MG63 (cell line): ENCODE measurements around the gene RIN3. TPM values are rescaled to one million over a fixed set of nuclear protein-coding genes. Genes with fewer than 3 reads are reported as not detected.

Experiments
- DNase-seq: peaks from one replicate; pipeline ENCODE4 v3.0.0-alpha.2; 2020
- H3K27me3 ChIP-seq: fragments of 250-450 bp; sonication (Bioruptor Pico); 2 replicates; pipeline ENCODE4 v1.5.1; 2020; ENCODE audit warnings: mild to moderate bottlenecking, moderate library complexity
- H3K36me3 ChIP-seq: fragments of 250-450 bp; sonication (Bioruptor Pico); 2 replicates; pipeline ENCODE4 v1.5.1; 2020; ENCODE audit warnings: mild to moderate bottlenecking, moderate library complexity
- H3K4me3 ChIP-seq: fragments of 250-450 bp; sonication (Bioruptor Pico); 2 replicates; pipeline ENCODE4 v1.5.1; 2020; ENCODE audit warnings: mild to moderate bottlenecking, moderate library complexity
- H3K9me3 ChIP-seq: fragments of 250-450 bp; sonication (Bioruptor Pico); 2 replicates; pipeline ENCODE4 v1.5.1; 2020; ENCODE audit warnings: mild to moderate bottlenecking, moderate library complexity
- total RNA-seq: library from RNA; depleted of rRNA; stranded (reverse); fragments of >200 nt; shearing (Covaris generic); gene quantifications from 2 replicates; pipeline ENCODE4 v1.2.3, GENCODE V29; 2014; ENCODE audit warnings: low replicate concordance

The RIN3 gene
- total RNA-seq, 1 experiment from 2014 or later: 1.4 TPM

DNA sequence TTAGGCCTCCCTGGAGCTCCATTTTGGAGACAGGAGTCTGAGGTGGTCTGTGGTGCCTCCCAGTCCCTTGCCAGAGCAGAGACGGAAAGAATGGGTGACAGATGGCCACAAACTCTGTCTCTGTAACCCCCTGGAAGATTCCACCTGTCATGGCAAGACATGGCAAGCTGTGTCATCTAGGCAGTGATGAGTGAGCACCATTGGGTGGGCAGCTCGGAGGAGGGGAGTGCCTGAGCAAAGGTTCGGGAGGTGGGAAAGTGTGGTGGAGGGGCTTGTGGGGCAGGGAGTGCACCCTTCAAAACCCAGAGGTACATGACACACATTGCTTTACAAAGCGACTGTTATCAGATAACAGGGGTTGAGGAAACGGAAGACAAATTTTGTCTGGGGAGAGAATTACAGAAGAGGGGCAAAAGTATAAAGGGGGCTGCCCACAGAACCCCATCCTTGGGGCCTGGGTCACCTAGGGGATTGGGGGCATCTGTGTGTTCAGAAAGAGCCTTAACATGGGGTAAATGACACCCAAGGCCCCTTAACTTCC is 3.5 kb downstream of the RIN3 start:
- no peaks in the 10 kb centered on the region for H3K27me3 ChIP-seq
- DNase-seq: no peak
- no peaks in the 10 kb centered on the region for H3K9me3 ChIP-seq
- H3K4me3 ChIP-seq: no peak overlapping the region
- H3K36me3 ChIP-seq: no peaks in the 10 kb centered on the region

DNA sequence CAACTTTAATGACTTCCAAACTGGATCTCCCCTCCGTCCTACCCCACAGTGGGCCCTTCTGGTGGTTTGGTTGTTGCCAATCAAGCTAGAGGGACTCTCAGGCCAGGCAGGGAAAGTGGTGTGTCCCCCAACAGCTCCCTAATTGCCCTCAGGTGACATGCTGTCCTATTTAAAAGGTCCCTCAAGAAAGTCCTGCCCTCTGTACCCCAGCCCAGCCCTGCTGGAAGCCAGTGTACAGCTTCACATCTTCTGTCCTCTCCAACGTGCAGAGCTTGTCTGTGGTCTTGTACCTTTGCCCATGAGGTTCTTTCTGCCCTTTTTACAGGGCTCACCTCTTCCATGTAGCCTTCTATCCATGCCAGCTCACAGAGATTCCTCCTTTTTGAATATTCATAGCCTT is 4.2 kb downstream of the RIN3 start:
- Histone ChIP-seq H3K36me3 (no peaks in the 10 kb centered on the region), H3K27me3 (no peaks in the 10 kb centered on the region), H3K4me3 (no peak overlapping the region), H3K9me3 (no peaks in the 10 kb centered on the region)
- DNase-seq: no peak

DNA sequence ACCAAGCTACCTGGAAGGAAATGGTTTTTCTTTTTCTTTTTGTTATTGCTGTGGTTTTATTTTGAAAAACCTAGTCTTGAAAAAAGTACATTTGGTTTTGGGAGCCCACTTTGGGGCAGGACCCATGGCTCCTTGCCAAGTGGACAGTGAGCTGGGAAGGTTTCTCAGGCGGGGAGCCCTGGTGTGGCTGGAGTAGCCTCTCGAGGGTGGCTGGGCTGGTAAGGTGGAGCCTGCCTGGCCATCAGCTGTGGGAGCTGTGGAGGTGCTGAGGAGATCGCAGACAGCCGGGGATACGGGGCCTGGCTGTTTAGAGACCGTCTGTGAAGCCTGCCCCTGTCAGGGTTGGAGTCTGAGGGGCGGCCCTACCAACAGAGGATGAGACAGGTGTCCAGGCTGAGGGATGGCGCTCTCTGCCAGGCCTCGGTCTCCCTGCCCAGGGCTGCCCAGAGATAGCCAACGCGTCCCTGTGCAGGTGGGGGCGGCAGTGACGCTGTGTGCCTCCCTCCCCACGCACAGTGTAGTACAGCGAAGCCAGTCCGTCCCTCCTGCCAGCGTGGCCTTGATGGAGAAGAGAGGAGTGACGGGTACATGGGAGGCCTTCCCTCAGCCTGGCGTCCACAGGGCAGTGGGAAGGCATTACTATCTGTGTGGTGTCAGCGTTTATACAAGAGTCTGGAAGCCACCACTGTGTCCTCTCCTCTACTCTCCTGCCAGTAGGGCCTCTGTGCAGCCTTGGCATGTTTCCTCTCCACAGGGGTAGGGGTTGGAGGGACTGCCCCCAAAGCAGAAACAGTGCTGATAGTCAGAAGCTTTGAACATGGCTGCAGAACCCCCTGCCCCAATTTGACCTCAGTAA is 5.9 kb downstream of the RIN3 start:
- no peaks in the 10 kb centered on the region for H3K9me3 ChIP-seq
- no peaks in the 10 kb centered on the region for H3K36me3 ChIP-seq
- DNase-seq: no peak
- H3K4me3 ChIP-seq: no peak overlapping the region
- no peaks in the 10 kb centered on the region for H3K27me3 ChIP-seq

DNA sequence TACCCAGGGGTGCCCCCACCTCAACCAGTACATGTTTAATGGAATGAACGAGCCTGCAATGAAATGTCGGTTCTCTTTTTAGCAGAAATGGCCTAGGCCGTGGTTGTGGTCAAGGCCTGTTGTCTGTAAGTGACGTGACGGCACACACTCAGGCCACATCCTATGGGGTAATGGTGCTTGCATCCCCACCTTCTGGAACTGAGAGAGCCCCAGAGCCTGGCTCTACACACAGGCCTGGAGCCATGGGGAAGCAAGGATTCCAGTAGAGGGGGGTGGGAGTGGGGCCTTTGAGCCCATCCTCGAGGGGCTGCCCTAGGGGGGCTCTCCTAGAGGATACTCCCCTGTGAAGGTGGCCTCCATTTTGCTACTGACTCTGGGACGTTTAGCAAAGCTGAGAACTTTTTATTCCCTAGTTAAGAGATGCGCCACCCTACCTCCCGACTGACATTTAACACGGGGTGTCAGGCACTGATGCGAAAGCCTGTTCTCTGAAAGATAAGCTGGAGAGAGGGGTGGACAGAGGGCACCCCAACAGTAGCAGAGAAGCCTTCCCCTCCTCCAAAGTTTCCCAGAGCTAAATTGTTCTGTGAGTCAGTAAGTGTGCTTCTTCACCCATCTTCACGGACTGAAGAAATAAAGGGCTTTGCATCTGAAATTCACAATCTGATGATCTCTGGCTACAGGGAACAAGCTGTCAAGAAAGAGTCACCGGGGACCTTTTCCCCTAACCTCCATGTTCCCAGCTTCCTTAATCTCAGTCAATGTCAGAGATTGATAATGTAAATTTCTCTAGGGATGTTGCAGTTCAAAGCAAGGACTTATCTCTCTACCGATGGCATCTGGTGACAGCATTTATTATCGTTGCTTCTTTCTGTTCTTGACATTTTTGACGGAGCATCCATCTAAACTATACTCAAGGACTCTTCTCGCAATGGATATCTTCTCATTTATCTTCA is 6.8 kb downstream of the RIN3 start:
- no peaks in the 10 kb centered on the region for H3K27me3 ChIP-seq
- H3K4me3 ChIP-seq: no peak overlapping the region
- no peaks in the 10 kb centered on the region for H3K9me3 ChIP-seq
- H3K36me3 ChIP-seq: no peaks in the 10 kb centered on the region
- no peak for DNase-seq

DNA sequence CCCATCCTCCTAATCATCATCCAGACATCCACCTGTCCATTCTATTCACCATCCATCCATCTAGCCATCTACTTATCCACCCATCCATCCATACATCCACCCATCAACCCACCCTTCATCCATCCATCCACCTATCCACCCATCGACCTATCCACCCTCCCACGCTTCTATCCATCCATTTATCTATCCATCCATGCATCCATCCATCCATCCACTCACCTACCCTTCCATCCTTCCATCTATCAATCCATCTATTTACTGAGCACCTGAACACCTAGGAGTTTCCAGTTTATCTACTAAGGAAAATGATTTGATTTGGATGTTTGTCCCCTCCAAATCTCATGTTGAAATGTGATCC is 7.5 kb downstream of the RIN3 start:
- DNase-seq: no peak
- Histone ChIP-seq H3K9me3 (no peaks in the 10 kb centered on the region), H3K36me3 (no peaks in the 10 kb centered on the region), H3K4me3 (no peak overlapping the region), H3K27me3 (no peaks in the 10 kb centered on the region)

DNA sequence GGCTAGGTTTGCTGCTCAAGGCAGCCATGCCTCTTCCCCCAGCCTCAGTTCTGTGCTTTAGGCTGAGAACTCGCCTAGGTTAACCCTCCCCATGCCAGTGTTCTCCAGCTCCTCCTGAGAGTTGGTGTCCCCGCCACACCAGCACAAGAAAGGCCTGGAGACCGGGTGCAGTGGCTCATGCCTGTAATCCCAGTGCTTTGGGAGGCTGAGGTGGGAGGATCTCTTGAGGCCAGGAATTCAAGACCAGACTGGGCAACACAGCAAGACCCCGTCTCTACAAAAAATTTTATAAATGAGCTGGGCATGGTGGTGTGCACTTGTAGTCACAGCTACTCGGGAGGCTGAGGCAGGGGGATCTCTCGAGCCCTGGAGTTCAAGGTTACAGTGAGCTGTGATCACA is 10.2 kb downstream of the RIN3 start:
- Histone ChIP-seq H3K4me3 (no peak overlapping the region), H3K27me3 (no peaks in the 10 kb centered on the region), H3K9me3 (no peaks in the 10 kb centered on the region), H3K36me3 (no peaks in the 10 kb centered on the region)
- no peak for DNase-seq

DNA sequence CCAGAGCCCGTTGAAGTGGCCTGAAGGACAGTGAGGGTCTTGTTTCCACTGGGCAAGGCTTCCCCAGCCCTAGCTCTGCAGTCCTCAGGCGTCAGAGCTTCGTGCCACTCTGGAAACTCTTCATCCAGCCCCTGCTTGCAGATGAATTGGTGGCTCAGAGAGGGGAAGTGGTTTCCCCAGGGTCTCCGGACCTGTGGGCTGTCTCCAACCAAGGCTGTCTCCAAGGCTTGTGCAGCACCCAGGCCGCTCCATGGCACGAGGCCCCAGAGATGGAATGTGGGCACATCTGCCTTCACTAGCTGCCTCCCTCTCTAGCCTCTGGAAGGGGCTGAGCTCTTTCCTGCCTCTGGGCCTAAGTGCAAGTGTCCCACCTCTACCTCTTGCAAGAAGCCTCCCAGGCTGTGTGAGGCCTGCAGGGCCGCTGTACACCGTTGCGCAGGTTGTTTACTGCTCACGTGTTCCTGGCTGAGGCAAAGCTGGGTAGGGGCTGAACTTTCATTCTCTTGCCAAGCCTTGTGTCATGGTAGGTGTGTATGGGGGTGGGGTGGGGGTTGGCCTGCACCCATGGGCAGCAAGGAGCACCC is 11.1 kb downstream of the RIN3 start:
- H3K27me3 ChIP-seq: no peaks in the 10 kb centered on the region
- no peak overlapping the region for H3K4me3 ChIP-seq
- no peaks in the 10 kb centered on the region for H3K9me3 ChIP-seq
- DNase-seq: no peak
- no peaks in the 10 kb centered on the region for H3K36me3 ChIP-seq

DNA sequence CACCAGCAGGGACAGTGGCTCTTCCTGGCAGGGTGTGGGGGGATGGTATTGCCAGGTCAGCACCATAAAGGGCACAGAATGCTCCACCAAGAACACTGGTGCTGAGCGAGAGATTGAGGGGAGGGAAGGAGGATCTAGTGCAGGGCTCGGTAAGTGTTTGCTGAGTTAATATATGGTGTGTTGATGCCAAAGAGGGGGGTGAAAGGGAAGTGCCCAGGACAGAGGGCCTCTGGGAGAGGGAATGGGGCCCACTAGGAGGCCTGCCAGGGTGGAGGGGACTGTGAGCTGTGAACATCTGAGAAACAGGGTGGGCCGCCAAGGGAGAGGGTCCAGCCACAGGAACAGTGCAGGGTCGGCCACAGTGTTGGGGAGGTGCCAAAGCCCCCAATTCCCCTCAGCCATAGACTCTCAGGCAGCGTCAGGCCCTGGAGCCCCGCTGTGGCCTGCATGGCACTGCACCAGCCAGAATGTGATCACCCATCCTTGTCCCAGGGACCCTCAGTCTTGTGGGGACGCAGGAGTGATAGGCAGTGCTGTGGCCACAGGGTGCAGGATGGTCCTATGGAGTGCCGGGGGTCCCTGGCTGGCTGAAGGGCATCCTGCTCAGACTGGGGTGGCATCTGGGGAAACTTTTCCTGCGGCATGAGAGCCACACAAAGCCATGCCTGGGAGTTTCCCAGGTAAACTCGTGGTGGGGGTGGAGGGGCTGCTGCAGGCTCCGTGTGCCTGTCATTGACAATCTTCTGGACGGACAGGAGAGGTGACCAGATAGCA is 11.9 kb downstream of the RIN3 start:
- no peak for DNase-seq

DNA sequence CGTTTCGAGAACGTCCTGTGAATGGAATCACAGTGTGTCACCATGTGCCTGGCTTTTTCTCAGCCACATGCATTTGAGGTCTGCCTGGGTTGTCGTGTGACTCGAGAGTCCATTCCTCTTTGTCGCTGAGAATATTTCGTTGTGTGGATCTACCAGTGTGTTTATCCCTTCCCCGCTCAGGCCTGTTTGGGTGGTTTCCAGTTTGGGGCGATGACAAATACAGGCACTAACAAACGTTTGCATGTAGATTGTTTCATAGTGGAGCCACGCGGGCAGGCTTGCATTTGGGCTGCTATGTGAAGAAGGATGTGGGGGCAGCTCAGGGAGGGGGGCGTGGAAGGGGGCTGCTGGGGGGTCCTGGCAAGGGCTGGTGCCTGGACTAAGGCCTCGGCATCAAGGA is 14.1 kb downstream of the RIN3 start:
- no peak for DNase-seq
- H3K27me3 ChIP-seq: no peaks in the 10 kb centered on the region
- no peaks in the 10 kb centered on the region for H3K9me3 ChIP-seq
- no peak overlapping the region for H3K4me3 ChIP-seq
- no peaks in the 10 kb centered on the region for H3K36me3 ChIP-seq

More for the DNA sequence above, 11.9 kb downstream of the RIN3 start:
- Histone ChIP-seq H3K9me3 (no peaks in the 10 kb centered on the region), H3K27me3 (no peaks in the 10 kb centered on the region), H3K4me3 (no peak overlapping the region), H3K36me3 (no peaks in the 10 kb centered on the region)

DNA sequence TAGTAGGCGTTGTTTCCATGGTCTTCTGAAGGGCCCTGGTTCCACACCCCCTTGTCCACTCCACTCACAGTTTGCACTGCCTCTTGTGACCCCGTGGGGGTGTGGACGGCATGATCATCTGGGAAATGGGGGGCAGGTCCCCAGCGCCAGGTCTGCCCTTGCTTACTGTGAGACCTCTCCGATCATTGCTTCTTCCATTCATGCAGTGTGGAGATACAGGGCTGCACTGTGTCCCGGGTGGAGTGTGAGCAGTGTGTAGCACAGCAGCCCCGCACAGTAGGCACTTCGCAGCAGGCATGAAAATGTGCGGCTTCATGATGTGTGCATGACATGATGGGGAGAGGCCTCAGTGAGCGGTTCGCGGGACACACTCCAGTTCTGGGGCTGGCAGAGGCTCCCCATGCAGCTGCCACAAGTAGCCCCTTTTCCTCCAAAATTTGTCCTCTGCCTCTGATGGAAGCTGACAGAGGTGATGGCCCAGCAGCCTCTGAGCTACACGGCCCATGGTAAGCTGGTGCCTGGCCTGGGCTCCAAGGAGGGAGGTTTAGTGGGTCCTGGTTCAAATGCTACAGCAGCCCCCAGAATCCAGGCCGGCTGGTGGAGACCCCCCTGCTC is 15.0 kb downstream of the RIN3 start:
- H3K27me3 ChIP-seq: no peaks in the 10 kb centered on the region

DNA sequence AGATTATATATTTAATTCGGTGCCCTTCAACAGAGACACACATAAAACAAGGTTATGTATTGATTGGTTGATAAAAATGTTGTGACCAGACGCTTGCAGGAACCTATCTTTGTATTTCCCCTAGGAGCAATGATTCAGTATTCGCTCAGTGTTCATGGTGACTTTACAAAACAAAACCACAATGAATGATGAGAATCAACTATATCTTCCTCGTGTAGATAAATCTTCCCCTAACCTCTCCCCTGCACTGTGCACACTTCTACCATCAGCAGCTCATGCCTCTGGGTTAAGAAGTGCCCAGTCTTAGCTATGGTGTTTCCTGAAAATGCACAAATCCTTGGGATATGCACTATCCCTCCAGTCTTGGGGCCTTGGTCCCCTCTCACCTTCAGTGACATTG is 16.3 kb downstream of the RIN3 start:
- H3K36me3 ChIP-seq: no peaks in the 10 kb centered on the region
- no peaks in the 10 kb centered on the region for H3K27me3 ChIP-seq
- H3K4me3 ChIP-seq: no peak overlapping the region
- DNase-seq: no peak
- no peaks in the 10 kb centered on the region for H3K9me3 ChIP-seq

More for the DNA sequence above, 15.0 kb downstream of the RIN3 start:
- no peaks in the 10 kb centered on the region for H3K9me3 ChIP-seq
- no peaks in the 10 kb centered on the region for H3K36me3 ChIP-seq
- DNase-seq: no peak
- H3K4me3 ChIP-seq: no peak overlapping the region

DNA sequence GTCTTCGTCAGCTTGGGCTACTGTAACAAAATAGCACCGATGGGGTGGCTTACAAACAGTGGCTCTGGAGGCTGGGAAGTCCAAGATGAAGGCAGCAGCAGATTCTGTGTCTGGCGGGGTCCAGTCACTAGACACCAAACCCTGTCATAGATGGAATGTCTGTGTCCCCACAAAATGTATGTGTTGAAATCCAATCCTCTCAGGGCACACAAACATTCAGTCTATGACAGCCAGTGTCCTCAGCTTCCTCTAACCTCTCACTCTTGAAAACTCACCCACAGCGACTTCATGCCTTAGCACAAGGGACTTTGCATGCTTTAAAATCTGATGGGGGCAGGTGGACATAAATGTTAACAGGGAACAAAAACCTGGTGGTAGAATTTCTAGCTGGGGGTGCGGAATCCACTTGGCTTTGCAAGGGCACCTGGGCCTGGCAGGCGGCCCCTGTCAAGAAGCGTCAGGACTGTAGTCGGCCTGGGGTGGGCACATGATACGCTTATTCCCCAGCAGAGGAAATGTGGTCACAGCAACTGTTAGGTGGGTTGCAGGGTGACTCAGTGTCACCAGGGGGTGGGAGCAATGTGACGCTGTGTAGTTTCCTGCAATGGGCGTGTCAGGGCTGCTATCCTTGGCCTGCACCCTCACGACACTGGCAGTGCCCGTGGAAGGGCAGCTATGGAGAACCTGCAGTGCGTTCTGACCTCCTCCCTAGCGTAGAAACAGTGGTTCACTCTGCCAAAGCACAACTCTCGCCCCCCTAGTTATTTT is 17.7 kb downstream of the RIN3 start:
- no peaks in the 10 kb centered on the region for H3K27me3 ChIP-seq
- H3K9me3 ChIP-seq: no peaks in the 10 kb centered on the region
- no peaks in the 10 kb centered on the region for H3K36me3 ChIP-seq
- DNase-seq: no peak
- H3K4me3 ChIP-seq: no peak overlapping the region

DNA sequence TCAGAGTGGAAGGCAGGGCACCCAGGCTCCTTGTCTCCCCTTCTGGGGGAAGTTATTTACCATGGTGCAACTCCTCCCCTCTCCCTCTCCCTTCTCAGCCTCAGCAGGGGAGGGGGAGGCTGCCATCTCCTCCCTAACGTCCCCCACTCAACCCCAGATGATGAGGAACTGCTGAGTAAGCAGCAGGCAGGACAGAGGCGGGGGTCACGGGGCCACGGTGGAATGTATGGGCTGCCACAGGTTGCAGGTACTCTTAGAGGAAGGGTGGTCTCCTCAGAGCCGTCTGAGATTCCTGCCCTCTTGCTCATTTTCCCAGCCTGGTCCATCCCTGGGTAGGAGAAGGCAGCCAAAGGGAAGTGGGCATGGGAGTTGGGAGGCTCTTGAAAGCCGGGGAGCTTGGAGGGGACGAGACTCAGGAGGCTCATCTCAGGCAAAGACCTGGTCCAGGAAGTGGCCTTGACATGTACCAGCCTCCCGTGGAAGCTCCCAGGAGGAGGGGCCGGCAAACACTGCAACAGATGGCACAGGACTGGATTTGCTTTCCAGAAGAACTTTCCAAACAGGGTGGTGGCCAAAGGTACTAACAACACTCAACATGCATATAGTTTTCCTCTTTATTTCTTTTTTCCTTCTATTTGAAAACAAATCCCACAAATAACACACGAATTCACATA is 19.0 kb downstream of the RIN3 start:
- no peak for DNase-seq
- no peak overlapping the region for H3K4me3 ChIP-seq
- H3K27me3 ChIP-seq: no peaks in the 10 kb centered on the region
- H3K36me3 ChIP-seq: no peaks in the 10 kb centered on the region
- H3K9me3 ChIP-seq: no peaks in the 10 kb centered on the region

DNA sequence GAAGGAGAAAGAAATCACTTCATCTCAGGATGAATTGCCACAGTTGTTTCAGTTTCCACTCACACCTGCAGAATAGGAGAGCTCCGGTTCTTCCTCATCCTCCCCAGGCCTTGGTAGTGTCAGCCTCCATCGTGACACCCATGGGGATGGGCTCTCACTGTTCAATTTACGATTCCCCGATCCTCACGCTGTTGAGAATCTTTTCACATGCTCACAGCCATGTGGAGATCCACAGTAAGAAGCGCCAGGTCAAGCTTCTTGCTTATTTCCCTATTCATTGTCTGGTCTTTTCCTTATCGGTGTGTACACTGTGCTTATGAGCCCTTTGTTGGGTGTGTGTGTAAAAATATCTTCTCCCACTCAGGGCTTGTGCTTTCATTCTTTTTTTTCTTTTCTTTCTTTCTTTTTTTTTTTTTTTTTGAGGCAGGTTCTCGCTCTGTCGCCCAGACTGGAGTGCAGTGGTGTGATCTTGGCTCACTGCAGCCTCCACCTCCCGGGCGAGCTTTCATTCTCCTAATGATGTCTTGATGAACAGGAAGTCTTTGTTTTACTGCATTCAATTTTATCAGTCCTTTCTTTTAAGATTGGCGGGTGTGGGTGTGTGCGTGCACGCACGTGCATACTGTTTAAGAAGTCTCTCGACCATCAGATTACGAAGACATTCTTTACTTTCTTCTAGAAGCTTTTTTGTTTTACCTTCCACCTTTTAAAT is 21.5 kb downstream of the RIN3 start:
- Histone ChIP-seq H3K36me3 (no peaks in the 10 kb centered on the region), H3K27me3 (no peaks in the 10 kb centered on the region), H3K4me3 (no peak overlapping the region), H3K9me3 (no peaks in the 10 kb centered on the region)
- DNase-seq: no peak
